Erythroblast (primary cell): ENCODE data around the gene C1QL2.

Experiments used
- DNase-seq, 2 experiments: peaks; one replicate each; lab custom pipeline; 2025; lab: John Stamatoyannopoulos, UW
- GATA1 ChIP-seq: IDR thresholded peaks from 2 replicates; pipeline ENCODE4 v1.6.1; 2011; ENCODE audit warnings: low read depth, mild to moderate bottlenecking, control low read depth, low read length, moderate library complexity
- POLR2A ChIP-seq: IDR thresholded peaks from 2 replicates; pipeline ENCODE4 v1.6.1; 2011; ENCODE audit warnings: mild to moderate bottlenecking, low read length

Gene C1QL2

GRCh38 chr2:119158563-119159347 is at the start of gene C1QL2:
Gene C1QL2 (minus strand): TSS chr2:119158751. CDS start chr2:119158269, 482 bp downstream.
- DNase-seq: peak; percentile 12 to 18
- no peak for TF ChIP-seq POLR2A
- TF ChIP-seq GATA1: no peak

DNA sequence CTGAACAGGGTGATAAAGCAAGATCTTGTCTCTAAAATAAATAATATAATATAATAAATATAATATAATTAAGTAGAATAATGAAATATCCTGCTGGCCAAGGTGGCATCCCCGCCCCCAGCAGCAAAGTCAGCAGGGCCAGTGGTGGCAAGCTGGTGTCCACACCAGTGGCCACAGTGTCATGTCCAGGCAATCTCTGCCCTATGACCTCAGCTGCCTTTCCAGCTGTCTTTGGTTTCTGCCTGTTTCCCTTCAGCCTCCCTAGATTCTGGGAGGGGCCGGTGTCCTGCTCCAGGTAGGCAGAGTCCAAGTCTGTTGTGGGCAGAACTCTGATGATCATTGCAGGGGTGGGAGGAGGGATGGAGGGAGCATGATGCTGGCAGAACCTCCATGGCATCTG is 48.9 kb upstream of the C1QL2 start:
- DNase-seq: no peak
- TF ChIP-seq POLR2A (no peak), GATA1 (no peak)

GRCh38 chr2:119206201-119206600 is 47.6 kb upstream of the C1QL2 start:
- TF ChIP-seq POLR2A (no peak), GATA1 (no peak)
- DNase-seq: no peak

DNA sequence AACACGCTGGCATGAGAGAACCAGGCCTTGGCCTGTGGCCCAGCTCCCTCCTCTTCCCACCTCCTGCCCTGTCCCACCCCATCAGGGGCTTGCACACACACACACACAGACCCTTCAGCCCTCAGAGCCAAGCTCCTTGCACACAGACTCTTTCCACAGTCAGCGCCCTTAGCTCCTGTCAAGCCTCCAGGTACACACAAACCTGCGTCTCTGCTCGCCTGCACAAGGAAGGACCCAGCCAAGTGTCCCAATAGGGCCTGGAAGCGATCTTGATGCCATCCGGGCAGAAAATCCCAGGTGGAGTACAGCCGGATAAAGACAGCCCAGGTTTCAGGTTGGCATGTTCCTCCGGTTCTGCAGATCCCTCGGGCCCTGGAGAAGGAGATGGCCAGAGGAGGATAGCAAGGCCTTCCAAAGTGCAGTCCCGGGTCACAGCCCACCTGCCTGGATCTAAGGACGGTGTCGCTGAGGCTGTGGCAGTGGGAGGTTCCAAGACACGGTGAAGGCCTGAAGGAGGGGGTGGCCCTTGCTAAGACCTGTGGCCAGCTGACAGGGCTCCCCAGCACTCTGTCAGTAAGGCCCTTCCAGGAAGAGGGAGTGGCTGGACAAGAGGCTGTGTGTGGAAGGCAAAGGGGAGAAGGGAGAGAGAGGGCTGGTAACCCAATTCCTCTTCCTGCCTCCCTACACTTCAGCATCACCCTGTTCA is 46.6 kb upstream of the C1QL2 start:
- DNase-seq: no peak
- TF ChIP-seq POLR2A (no peak), GATA1 (no peak)

GRCh38 chr2:119204525-119204924 is 46.0 kb upstream of the C1QL2 start:
- TF ChIP-seq GATA1: no peak
- TF ChIP-seq POLR2A: no peak

GRCh38 chr2:119202610-119203310 is 44.2 kb upstream of the C1QL2 start:
- TF ChIP-seq POLR2A (no peak), GATA1 (no peak)
- no peak for DNase-seq

More at GRCh38 chr2:119204525-119204924, 46.0 kb upstream of the C1QL2 start:
- no peak for DNase-seq

GRCh38 chr2:119201815-119202214 is 43.3 kb upstream of the C1QL2 start:
- DNase-seq: no peak
- no peak for TF ChIP-seq POLR2A
- no peak for TF ChIP-seq GATA1

DNA sequence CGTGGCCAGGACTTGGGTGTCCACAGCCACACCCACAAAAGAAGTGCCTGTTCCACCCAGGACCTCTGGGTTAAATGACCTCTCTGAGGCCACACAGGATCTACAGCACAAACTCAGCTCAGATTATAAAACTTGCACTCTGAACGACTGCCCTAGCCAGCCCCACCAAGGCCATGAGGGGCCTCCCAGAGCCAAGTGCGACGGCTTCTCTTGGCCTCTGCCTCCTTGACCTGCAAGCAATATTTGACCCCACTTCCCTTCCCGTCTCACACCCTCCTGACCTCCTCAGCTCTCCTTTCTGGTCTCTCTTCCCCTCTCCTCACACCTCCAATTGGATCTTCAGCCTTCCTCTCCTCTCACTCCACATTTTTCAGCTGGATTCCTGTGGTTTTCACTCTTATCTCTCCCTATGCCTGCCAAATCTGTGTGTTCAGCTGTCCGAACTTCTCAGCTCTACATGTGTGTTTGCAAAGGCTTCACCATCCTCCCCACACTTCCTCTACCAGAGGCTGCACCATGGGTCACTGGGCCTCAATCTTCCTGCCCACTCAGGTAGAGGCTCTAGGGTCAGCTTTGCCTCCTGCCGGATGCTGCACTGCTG is 39.8 kb upstream of the C1QL2 start:
- TF ChIP-seq POLR2A: no peak
- TF ChIP-seq GATA1: no peak
- DNase-seq: no peak

DNA sequence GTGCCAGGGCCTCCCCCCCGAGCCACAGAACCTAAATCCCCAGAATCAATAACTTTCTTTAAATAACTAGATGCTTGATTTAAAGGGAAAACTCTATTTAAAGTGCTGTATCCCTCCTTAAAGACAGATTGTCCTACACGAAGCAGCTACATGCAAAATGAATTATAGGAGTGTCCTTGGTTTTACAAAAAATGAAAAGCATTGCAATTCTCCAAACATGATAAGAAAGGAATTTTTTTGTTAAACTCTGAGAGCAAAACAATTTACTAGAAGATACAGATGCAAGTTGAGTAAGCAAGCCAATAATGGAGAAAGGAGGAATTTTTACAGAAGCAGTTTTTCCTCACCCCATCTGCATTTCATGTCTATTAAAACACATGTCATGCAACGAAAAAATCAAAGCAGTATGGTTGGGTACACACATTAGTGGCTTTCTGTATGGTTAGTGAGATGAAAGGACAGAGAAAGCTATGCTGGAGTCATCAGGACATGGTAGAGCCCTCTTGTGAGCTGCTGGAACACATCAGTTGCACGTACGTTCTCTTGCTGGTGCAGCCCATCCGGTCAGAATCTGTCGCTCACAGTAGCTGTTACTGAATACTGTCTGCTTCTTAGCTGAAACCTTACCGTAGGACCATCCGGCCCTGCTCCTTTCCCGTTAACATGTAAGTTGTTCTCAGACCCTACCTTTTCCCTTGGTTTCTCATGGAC is 39.1 kb upstream of the C1QL2 start:
- DNase-seq: no peak
- TF ChIP-seq POLR2A (no peak), GATA1 (no peak)

DNA sequence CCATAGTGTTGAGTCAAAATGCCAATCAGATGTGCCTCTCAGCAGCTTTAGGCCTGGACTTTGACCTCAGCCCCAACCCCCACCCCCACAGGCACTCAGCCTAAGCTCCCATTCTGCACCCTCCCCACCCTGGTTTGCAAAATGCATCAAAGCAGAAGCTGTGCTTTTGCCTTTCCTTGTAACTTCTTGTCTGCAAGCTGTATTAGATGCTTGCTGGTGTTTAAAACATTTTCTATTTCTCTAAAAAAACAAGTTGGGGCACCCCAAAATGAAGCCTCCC is 38.5 kb upstream of the C1QL2 start:
- no peak for DNase-seq
- TF ChIP-seq POLR2A (no peak), GATA1 (no peak)

- DNase-seq: no peak
- TF ChIP-seq POLR2A: no peak
- no peak for TF ChIP-seq GATA1
These were observed 38.0 kb upstream of the C1QL2 start for GRCh38 chr2:119196301-119197125.

DNA sequence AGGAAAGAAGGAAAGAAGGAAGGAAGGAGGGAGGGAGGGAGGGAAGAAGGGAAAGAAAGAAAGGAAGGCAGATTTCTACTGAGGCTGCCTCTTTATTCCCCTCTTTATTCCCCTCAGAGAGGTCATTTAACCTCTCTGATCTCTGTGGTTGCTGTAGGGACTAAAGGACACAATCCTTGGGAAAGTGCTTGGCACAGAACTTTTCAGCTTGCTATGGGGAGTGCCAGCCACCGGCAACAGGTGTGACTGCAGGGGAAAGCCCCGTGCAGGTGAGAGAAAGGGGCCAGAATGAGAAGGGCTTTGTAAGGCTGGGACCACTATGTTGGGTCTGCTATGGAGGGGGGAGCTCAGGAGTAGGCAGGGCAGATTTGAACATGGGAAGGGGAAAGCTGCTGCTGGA is 37.3 kb upstream of the C1QL2 start:
- TF ChIP-seq POLR2A (no peak), GATA1 (no peak)

More for the DNA sequence above, 37.3 kb upstream of the C1QL2 start:
- no peak for DNase-seq
